ENCODE data around the gene IL7R. TPM values are rescaled to one million over a fixed set of nuclear protein-coding genes. Genes with fewer than 3 reads are reported as not detected.

The IL7R gene
- total RNA-seq, 1 donor from 2014 or later = 0.54 TPM

GRCh38 chr5:35884191-35884769 is 27.6 kb downstream of the IL7R start:
- H3K27me3 Mint-ChIP-seq (ENCODE audit: unreplicated experiment) = no peaks in the 10 kb centered on the region
- no peak for DNase-seq (ENCODE audit: low spot score)
- no peaks in the 10 kb centered on the region for H3K36me3 Mint-ChIP-seq (ENCODE audit: low read depth, unreplicated experiment)
- H3K27ac Mint-ChIP-seq (ENCODE audit: unreplicated experiment) = no peak overlapping the region
- no peak for TF ChIP-seq CTCF (IDR thresholded peaks at IDR 0.05; ENCODE audit: unreplicated experiment)
- H3K4me1 Mint-ChIP-seq (ENCODE audit: unreplicated experiment) = no peaks in the 10 kb centered on the region
- no peaks in the 10 kb centered on the region for H3K9me3 Mint-ChIP-seq (ENCODE audit: unreplicated experiment)
- no peak overlapping the region for H3K4me3 Mint-ChIP-seq (ENCODE audit: unreplicated experiment)

GRCh38 chr5:35884773-35885172 is 28.1 kb downstream of the IL7R start:
- Mint-ChIP-seq H3K4me1 (ENCODE audit: unreplicated experiment) (no peaks in the 10 kb centered on the region), H3K9me3 (ENCODE audit: unreplicated experiment) (no peaks in the 10 kb centered on the region), H3K4me3 (ENCODE audit: unreplicated experiment) (no peak overlapping the region), H3K27me3 (ENCODE audit: unreplicated experiment) (no peaks in the 10 kb centered on the region), H3K27ac (ENCODE audit: unreplicated experiment) (no peak overlapping the region), H3K36me3 (ENCODE audit: low read depth, unreplicated experiment) (no peaks in the 10 kb centered on the region)
- DNase-seq (ENCODE audit: low spot score) = no peak
- TF ChIP-seq CTCF (IDR thresholded peaks at IDR 0.05; ENCODE audit: unreplicated experiment) = no peak

- H3K9me3 Mint-ChIP-seq (ENCODE audit: unreplicated experiment) = no peaks in the 10 kb centered on the region
- no peaks in the 10 kb centered on the region for H3K27me3 Mint-ChIP-seq (ENCODE audit: unreplicated experiment)
- no peak for TF ChIP-seq CTCF (IDR thresholded peaks at IDR 0.05; ENCODE audit: unreplicated experiment)
- H3K27ac Mint-ChIP-seq (ENCODE audit: unreplicated experiment) = no peak overlapping the region
- no peaks in the 10 kb centered on the region for H3K4me1 Mint-ChIP-seq (ENCODE audit: unreplicated experiment)
- H3K4me3 Mint-ChIP-seq (ENCODE audit: unreplicated experiment) = no peak overlapping the region
- no peaks in the 10 kb centered on the region for H3K36me3 Mint-ChIP-seq (ENCODE audit: low read depth, unreplicated experiment)
- no peak for DNase-seq (ENCODE audit: low spot score)
Measured at GRCh38 chr5:35886381-35886780, 29.7 kb downstream of the IL7R start.

- no peak for TF ChIP-seq CTCF (IDR thresholded peaks at IDR 0.05; ENCODE audit: unreplicated experiment)
- H3K27me3 Mint-ChIP-seq (ENCODE audit: unreplicated experiment) = peaks cover 3% of the 10 kb centered on the region
- no peaks in the 10 kb centered on the region for H3K4me1 Mint-ChIP-seq (ENCODE audit: unreplicated experiment)
- DNase-seq (ENCODE audit: low spot score) = no peak
- H3K36me3 Mint-ChIP-seq (ENCODE audit: low read depth, unreplicated experiment) = no peaks in the 10 kb centered on the region
- no peaks in the 10 kb centered on the region for H3K9me3 Mint-ChIP-seq (ENCODE audit: unreplicated experiment)
- no peak overlapping the region for H3K4me3 Mint-ChIP-seq (ENCODE audit: unreplicated experiment)
- H3K27ac Mint-ChIP-seq (ENCODE audit: unreplicated experiment) = no peak overlapping the region
Measured at GRCh38 chr5:35887321-35888100, 30.8 kb downstream of the IL7R start.

Data from endothelial cell (in vitro differentiated cells).